Central memory CD8-positive, alpha-beta T cell (primary cell): ENCODE measurements around the gene PDHX.
"Not testable (repeated sequence)": the region's sequence is repeated elsewhere in the genome, so short reads cannot be mapped to it uniquely, and the experiment has no call there.

Experiments
- ATAC-seq: fragments of 150-1000 bp; cut with Tn5 transposase; replicated peaks from 2 replicates; pipeline ENCODE4 v1.10.0; 2022; ENCODE audit warnings: mild to moderate bottlenecking, moderate FRiP score, moderate number of reproducible peaks; ENCODE audit not compliant: poor library complexity, severe bottlenecking; ENCODE audit errors: extremely low read depth
- DNase-seq, 2 donors: peaks; one replicate each; pipeline ENCODE4 v3.0.0; 2021; ENCODE audit warnings: low spot score in 2 of 2
- H3K27ac Mint-ChIP-seq: one replicate; pipeline ENCODE4 v1.8.0; 2022; ENCODE audit warnings: low read depth, mild to moderate bottlenecking, moderate library complexity, mixed read lengths
- H3K27me3 Mint-ChIP-seq: one replicate; pipeline ENCODE4 v1.8.0; 2022; ENCODE audit warnings: mixed read lengths
- H3K36me3 Mint-ChIP-seq: one replicate; pipeline ENCODE4 v1.8.0; 2022; ENCODE audit warnings: mild to moderate bottlenecking, moderate library complexity, mixed read lengths; ENCODE audit not compliant: insufficient read depth
- H3K4me1 Mint-ChIP-seq: one replicate; pipeline ENCODE4 v1.8.0; 2022; ENCODE audit warnings: mixed read lengths
- H3K4me3 Mint-ChIP-seq: one replicate; pipeline ENCODE4 v1.8.0; 2022; ENCODE audit warnings: mild to moderate bottlenecking, moderate library complexity, mixed read lengths
- H3K9me3 Mint-ChIP-seq: one replicate; pipeline ENCODE4 v1.8.0; 2022; ENCODE audit warnings: mixed read lengths

Gene PDHX

DNA sequence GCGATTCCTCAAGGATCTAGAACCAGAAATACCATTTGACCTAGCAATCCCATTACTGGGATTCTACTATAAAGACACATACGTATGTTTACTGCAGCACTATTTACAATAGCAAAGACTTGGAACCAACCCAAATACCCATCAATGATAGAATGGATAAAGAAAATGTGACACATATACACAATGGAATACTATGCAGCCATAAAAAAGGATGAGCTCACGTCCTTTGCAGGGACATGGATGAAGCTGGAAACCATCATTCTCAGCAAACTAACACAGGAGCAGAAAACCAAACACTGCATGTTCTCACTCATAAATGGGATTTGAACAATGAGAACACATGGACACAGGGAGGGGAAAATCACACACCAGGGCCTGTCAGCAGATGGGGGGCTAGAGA lies 20.2 kb upstream of the PDHX start:
- not testable (repeated sequence) for H3K4me1 Mint-ChIP-seq, H3K27ac Mint-ChIP-seq, H3K27me3 Mint-ChIP-seq, ATAC-seq, H3K4me3 Mint-ChIP-seq, DNase-seq, H3K36me3 Mint-ChIP-seq
- peaks cover 24% of the 10 kb centered on the region for H3K9me3 Mint-ChIP-seq

- Mint-ChIP-seq H3K9me3 (peaks cover 24% of the 10 kb centered on the region), H3K4me1 (peaks cover 5% of the 10 kb centered on the region), H3K27ac (no peak overlapping the region), H3K4me3 (no peak overlapping the region), H3K27me3 (no peaks in the 10 kb centered on the region), H3K36me3 (peaks cover 4% of the 10 kb centered on the region)
- no peak for ATAC-seq
- DNase-seq: no peak
Measured at GRCh38 chr11:34897171-34897870, 19.1 kb upstream of the PDHX start.

DNA sequence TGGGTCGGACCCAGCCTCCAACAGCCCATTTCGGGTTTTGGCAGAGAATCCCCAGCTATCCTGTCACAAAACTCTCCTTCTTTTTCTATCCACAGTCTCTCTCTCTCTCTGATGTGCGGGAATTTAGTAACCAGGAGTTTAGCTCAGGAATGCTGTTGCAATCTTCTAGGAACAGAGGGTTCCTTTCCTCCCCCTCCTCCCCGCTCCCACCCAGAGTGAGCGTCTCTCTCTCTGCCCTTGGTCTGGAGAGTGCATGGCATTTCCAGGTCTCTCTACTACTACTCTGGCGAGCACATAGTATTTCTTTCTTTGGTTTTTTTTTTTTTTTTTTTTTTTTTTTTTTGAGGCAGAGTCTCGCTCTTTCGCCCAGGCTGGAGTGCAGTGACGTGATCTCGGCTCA lies 17.9 kb upstream of the PDHX start:
- H3K27me3 Mint-ChIP-seq: no peaks in the 10 kb centered on the region
- DNase-seq: no peak
- H3K27ac Mint-ChIP-seq: no peak overlapping the region
- ATAC-seq: no peak
- peaks cover 5% of the 10 kb centered on the region for H3K4me1 Mint-ChIP-seq
- H3K36me3 Mint-ChIP-seq: peaks cover 2% of the 10 kb centered on the region
- no peak overlapping the region for H3K4me3 Mint-ChIP-seq
- H3K9me3 Mint-ChIP-seq: peaks cover 24% of the 10 kb centered on the region

GRCh38 chr11:34899633-34900016 lies 16.8 kb upstream of the PDHX start:
- DNase-seq (no peak), ATAC-seq (no peak)
- Mint-ChIP-seq H3K4me3 (no peak overlapping the region), H3K4me1 (peaks cover 10% of the 10 kb centered on the region), H3K27me3 (no peaks in the 10 kb centered on the region), H3K9me3 (peaks cover 24% of the 10 kb centered on the region), H3K27ac (no peak overlapping the region), H3K36me3 (peaks cover 2% of the 10 kb centered on the region)

GRCh38 chr11:34904421-34904955 lies 11.9 kb upstream of the PDHX start:
- DNase-seq (no peak), ATAC-seq (no peak)
- peaks cover 2% of the 10 kb centered on the region for H3K36me3 Mint-ChIP-seq
- peaks cover 5% of the 10 kb centered on the region for H3K9me3 Mint-ChIP-seq
- no peak overlapping the region for H3K4me3 Mint-ChIP-seq
- H3K27ac Mint-ChIP-seq: no peak overlapping the region
- peaks cover 12% of the 10 kb centered on the region for H3K4me1 Mint-ChIP-seq
- H3K27me3 Mint-ChIP-seq: no peaks in the 10 kb centered on the region

GRCh38 chr11:34905666-34906065 lies 10.8 kb upstream of the PDHX start:
- Mint-ChIP-seq H3K27ac (no peak overlapping the region), H3K9me3 (peaks cover under 1% of the 10 kb centered on the region), H3K4me1 (peaks cover 12% of the 10 kb centered on the region), H3K4me3 (no peak overlapping the region), H3K36me3 (peaks cover 2% of the 10 kb centered on the region), H3K27me3 (no peaks in the 10 kb centered on the region)
- DNase-seq (no peak), ATAC-seq (no peak)

DNA sequence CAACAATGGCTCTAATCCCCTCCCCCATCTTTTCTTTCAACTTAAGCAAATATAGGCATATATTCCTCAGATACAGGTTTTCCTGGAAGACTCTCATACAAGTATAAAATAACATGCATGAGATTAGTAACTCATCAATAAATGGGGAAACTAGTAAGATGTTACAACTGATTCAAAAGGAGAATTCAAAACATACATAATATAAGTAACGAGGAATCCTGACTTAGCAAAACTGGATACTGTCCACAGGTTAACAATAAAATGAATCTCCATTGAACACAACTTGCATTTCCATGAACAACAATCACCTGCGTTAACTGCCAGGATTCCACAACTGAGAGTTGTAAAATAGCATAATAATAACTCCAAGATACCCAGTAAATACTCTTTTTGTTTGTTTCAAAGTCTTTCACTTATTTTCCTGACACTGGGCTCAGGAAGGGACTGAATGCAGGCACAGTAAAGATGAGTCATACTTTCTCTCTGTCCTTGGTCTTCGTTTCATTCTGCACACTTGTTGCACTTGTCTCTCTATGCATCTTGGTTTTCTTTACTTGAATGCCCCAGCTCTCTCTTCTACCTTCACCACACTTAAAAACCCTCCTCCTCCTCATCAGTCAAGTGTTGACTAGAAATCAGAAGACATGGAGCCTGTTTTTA lies 8.4 kb upstream of the PDHX start:
- DNase-seq (no peak), ATAC-seq (no peak)
- Mint-ChIP-seq H3K4me3 (no peak overlapping the region), H3K4me1 (peaks cover 18% of the 10 kb centered on the region), H3K27ac (no peak overlapping the region), H3K36me3 (peaks cover 2% of the 10 kb centered on the region), H3K9me3 (no peaks in the 10 kb centered on the region), H3K27me3 (no peaks in the 10 kb centered on the region)

- no peak for DNase-seq
- no peaks in the 10 kb centered on the region for H3K27me3 Mint-ChIP-seq
- H3K9me3 Mint-ChIP-seq: no peaks in the 10 kb centered on the region
- no peak overlapping the region for H3K27ac Mint-ChIP-seq
- ATAC-seq: no peak
- no peak overlapping the region for H3K4me3 Mint-ChIP-seq
- H3K4me1 Mint-ChIP-seq: peaks cover 25% of the 10 kb centered on the region
- peaks cover 2% of the 10 kb centered on the region for H3K36me3 Mint-ChIP-seq
Measured at GRCh38 chr11:34909415-34909814, 7.0 kb upstream of the PDHX start.

- ATAC-seq: no peak
- no peak overlapping the region for H3K27ac Mint-ChIP-seq
- H3K27me3 Mint-ChIP-seq: no peaks in the 10 kb centered on the region
- DNase-seq: no peak
- peaks cover 2% of the 10 kb centered on the region for H3K36me3 Mint-ChIP-seq
- H3K4me3 Mint-ChIP-seq: no peak overlapping the region
- no peaks in the 10 kb centered on the region for H3K9me3 Mint-ChIP-seq
- peaks cover 21% of the 10 kb centered on the region for H3K4me1 Mint-ChIP-seq
Measured at GRCh38 chr11:34909955-34910354, 6.5 kb upstream of the PDHX start.

DNA sequence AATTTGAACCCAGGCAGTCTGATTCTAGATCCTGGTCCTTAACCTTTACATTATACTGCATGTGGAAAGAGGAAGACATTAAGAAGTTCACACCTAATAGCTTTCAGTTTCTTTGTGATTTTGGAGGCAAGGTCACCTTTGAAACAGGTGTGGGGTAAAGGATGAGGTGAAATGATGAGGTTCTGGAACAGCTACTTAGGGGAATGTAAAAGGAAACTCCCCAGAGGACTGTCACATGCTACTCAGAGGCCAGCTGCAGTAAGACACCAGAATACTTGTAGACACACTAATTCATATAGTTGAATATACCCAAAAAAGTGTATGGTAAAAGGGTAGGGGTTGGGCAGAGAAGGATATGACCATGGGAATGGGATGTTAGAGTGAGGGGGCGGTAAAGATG lies 5.6 kb upstream of the PDHX start:
- Mint-ChIP-seq H3K4me3 (no peak overlapping the region), H3K36me3 (peaks cover 7% of the 10 kb centered on the region), H3K27me3 (no peaks in the 10 kb centered on the region), H3K4me1 (peaks cover 25% of the 10 kb centered on the region), H3K27ac (no peak overlapping the region), H3K9me3 (no peaks in the 10 kb centered on the region)
- no peak for ATAC-seq
- DNase-seq: no peak

DNA sequence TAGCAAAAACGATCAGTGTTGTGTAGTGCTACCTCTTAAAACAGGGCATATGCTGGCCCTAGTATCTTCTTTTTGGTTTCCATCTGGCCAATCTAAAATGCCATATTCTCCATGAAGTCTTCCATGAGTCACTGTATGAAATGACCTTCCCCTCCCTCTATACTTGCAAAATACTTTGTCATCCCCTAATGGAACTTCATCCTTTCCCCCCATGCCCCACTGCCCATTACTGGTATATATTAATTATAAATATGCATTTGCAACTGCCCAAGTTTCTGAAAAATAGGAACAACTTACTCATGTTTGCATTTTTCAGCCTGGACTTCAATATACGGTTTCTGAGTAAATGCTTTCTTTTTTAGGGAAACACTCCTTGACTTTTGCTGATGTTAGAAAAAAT lies 4.7 kb upstream of the PDHX start:
- H3K27me3 Mint-ChIP-seq: no peaks in the 10 kb centered on the region
- ATAC-seq: no peak

DNA sequence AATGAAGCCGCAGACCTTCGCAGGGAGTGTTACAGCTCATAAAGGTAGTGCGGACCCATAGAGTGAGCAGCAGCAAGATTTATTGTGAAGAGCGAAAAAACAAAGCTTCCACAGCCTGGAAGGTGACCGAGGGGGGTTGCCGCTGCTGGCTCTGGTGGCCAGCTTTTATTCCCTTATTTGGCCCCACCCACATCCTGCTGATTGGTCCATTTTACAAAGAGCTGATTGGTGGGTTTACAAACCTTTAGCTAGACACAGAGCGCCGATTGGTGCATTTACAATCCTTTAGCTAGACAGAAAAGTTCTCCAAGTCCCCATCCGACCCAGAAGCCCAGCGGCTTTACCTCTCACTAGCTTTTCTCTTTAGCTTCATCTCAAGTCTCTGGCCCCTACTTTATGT lies 2.9 kb upstream of the PDHX start:
- H3K27ac Mint-ChIP-seq, H3K27me3 Mint-ChIP-seq, ATAC-seq, DNase-seq, H3K9me3 Mint-ChIP-seq, H3K4me3 Mint-ChIP-seq: not testable (repeated sequence)
- peaks cover 49% of the 10 kb centered on the region for H3K4me1 Mint-ChIP-seq
- peaks cover 13% of the 10 kb centered on the region for H3K36me3 Mint-ChIP-seq

More for the DNA sequence above, 4.7 kb upstream of the PDHX start:
- H3K36me3 Mint-ChIP-seq: peaks cover 12% of the 10 kb centered on the region
- peaks cover 31% of the 10 kb centered on the region for H3K4me1 Mint-ChIP-seq
- no peak for DNase-seq
- H3K27ac Mint-ChIP-seq: no peak overlapping the region
- no peak overlapping the region for H3K4me3 Mint-ChIP-seq
- no peaks in the 10 kb centered on the region for H3K9me3 Mint-ChIP-seq
